Body of pancreas (tissue), 4 donors: ENCODE data around the gene FBXW8. TPM values are rescaled to one million over a fixed set of nuclear protein-coding genes. Genes with fewer than 3 reads are reported as not detected.

Experiments
- ATAC-seq: fragments of 150-250 bp; one replicate; pipeline ENCODE4 v1.9.1; 2016
- DNase-seq, 4 donors: peaks; one replicate each; pipeline ENCODE4 v3.0.0-alpha.2; 2019
- H3K27ac ChIP-seq, 4 donors: fragments of 200-600 bp; sonication (generic); 1 replicate in 3 of 4; 2 replicates in 1 of 4; pipeline versions ENCODE4 v1.5.1 to v1.6.1; 2016 to 2019; ENCODE audit warnings: mild to moderate bottlenecking in 1 of 4, mixed read lengths in 1 of 4, moderate library complexity in 1 of 4
- H3K27me3 ChIP-seq, 2 donors: fragments of 200-600 bp; sonication (generic); one replicate each; pipeline ENCODE4 v1.6.0; 2016; ENCODE audit warnings: mild to moderate bottlenecking in 1 of 2
- H3K36me3 ChIP-seq, 2 donors: fragments of 200-600 bp; sonication (generic); replicated peaks in 1 of 2; 2 replicates each; pipeline ENCODE4 v1.5.1; 2016; ENCODE audit warnings: low read depth in 2 of 2; ENCODE audit not compliant: insufficient read depth in 1 of 2
- H3K4me1 ChIP-seq: fragments of 200-600 bp; sonication (generic); one replicate; pipeline ENCODE4 v1.6.0; 2016
- H3K4me3 ChIP-seq, 2 donors: fragments of 200-600 bp; sonication (generic); 1 replicate in 1 of 2; 2 replicates in 1 of 2; pipeline ENCODE4 v1.5.1; 2016 to 2019
- H3K9me3 ChIP-seq, 3 donors: fragments of 200-600 bp; sonication (generic); 1 replicate in 2 of 3; 2 replicates in 1 of 3; pipeline ENCODE4 v1.5.1; 2016
- CTCF ChIP-seq, 7 experiments: fragments of 450-650 bp in 4 of 7; fragments of 200-600 bp in 3 of 7; sonication (generic) in 3 of 7; IDR thresholded peaks; one replicate each; pipeline ENCODE4 v1.5.1; 2016 to 2019; ENCODE audit warnings: antibody characterized with exemption in 7 of 7
- POLR2A ChIP-seq, 3 donors: fragments of 450-650 bp; IDR thresholded peaks; one replicate each; pipeline ENCODE4 v1.6.1; 2016; ENCODE audit warnings: antibody characterized with exemption in 3 of 3, mild to moderate bottlenecking in 2 of 3
- WGBS, 2 donors: methylation state at CpG; one replicate each; pipeline ENCODE4 v1.1.5; 2017; 5-methylcytosine and 5-hydroxymethylcytosine counted together
- intact Hi-C: fragments of 100-400 bp; cut with DNase I; formaldehyde crosslinking; loops from one replicate; pipeline ENCODE4 v1.15.1; 2023
- total RNA-seq, 2 donors: library from RNA; depleted of rRNA; stranded (reverse); fragments of >200 nt; gene quantifications; one replicate each; pipeline ENCODE4 v1.1.0, GENCODE V29; 2016

FBXW8 gene
- total RNA-seq, 2 donors from 2014 or later = 12.7 to 35.3 TPM

GRCh38 chr12:116919706-116920485 is 9.1 kb downstream of the FBXW8 start:
- Histone ChIP-seq H3K9me3 (no peaks in the 10 kb centered on the region), H3K36me3 (no peaks in the 10 kb centered on the region), H3K4me3 (no peak overlapping the region), H3K27ac (peak overlapping the region; percentile 1 to 57 (median 42)), H3K27me3 (no peaks in the 10 kb centered on the region), H3K4me1 (peaks cover 53% of the 10 kb centered on the region)
- WGBS, 2 donors = 45 to 51% methylated on average over 6 of the region's 6 CpGs
- DNase-seq (no peak), ATAC-seq (no peak)
- no peak for TF ChIP-seq POLR2A (IDR thresholded peaks at IDR 0.05)
- TF ChIP-seq CTCF (IDR thresholded peaks at IDR 0.05) = no peak
- intact Hi-C loops = no loop called here

GRCh38 chr12:116920939-116921338 is 10.2 kb downstream of the FBXW8 start:
- Histone ChIP-seq H3K27ac (peak overlapping the region in 1 of 4 donors; percentile 50), H3K4me3 (no peak overlapping the region), H3K4me1 (peaks cover 53% of the 10 kb centered on the region), H3K9me3 (no peaks in the 10 kb centered on the region), H3K36me3 (no peaks in the 10 kb centered on the region), H3K27me3 (no peaks in the 10 kb centered on the region)
- TF ChIP-seq CTCF (IDR thresholded peaks at IDR 0.05) (no peak), POLR2A (IDR thresholded peaks at IDR 0.05) (no peak)
- intact Hi-C loops = no loop called here
- DNase-seq (no peak), ATAC-seq (no peak)
- 96 to 97% methylated on average over 3 of the region's 3 CpGs for WGBS, 2 donors

GRCh38 chr12:116922194-116922897 is 11.6 kb downstream of the FBXW8 start:
- DNase-seq (no peak), ATAC-seq (no peak)
- Histone ChIP-seq H3K9me3 (no peaks in the 10 kb centered on the region), H3K36me3 (no peaks in the 10 kb centered on the region), H3K27ac (no peak overlapping the region), H3K4me3 (no peak overlapping the region), H3K4me1 (peaks cover 43% of the 10 kb centered on the region), H3K27me3 (no peaks in the 10 kb centered on the region)
- 82 to 90% methylated on average over 2 of the region's 2 CpGs for WGBS, 2 donors
- intact Hi-C loops = no loop called here
- no peak for TF ChIP-seq CTCF (IDR thresholded peaks at IDR 0.05)
- TF ChIP-seq POLR2A (IDR thresholded peaks at IDR 0.05) = no peak

GRCh38 chr12:116924558-116925453 is 14.1 kb downstream of the FBXW8 start:
- intact Hi-C loops = no loop called here
- no peaks in the 10 kb centered on the region for H3K36me3 ChIP-seq
- TF ChIP-seq CTCF (IDR thresholded peaks at IDR 0.05) = no peak
- no peak for TF ChIP-seq POLR2A (IDR thresholded peaks at IDR 0.05)
- ATAC-seq = no peak
- H3K4me1 ChIP-seq = peaks cover 19% of the 10 kb centered on the region
- no peaks in the 10 kb centered on the region for H3K9me3 ChIP-seq
- 66 to 83% methylated on average over 5 of the region's 5 CpGs for WGBS, 2 donors
- DNase-seq = peak in 1 of 4 donors; percentile 9
- no peak overlapping the region for H3K4me3 ChIP-seq
- H3K27me3 ChIP-seq = no peaks in the 10 kb centered on the region
- H3K27ac ChIP-seq = no peak overlapping the region
